B cell (primary cell): ENCODE data around the gene DHRS12. TPM values are rescaled to one million over a fixed set of nuclear protein-coding genes. Genes with fewer than 3 reads are reported as not detected.

Experiments used
- ATAC-seq: fragments of 200-7000 bp; cut with Tn5 transposase; one replicate; pipeline ENCODE4 v1.10.0; 2021; ENCODE audit warnings: low read depth, mild to moderate bottlenecking, moderate number of reproducible peaks, moderate library complexity
- CTCF ChIA-PET: fragments of 350-600 bp; sonication (Branson Sonifier 250); formaldehyde crosslinking; loops from one replicate; lab custom pipeline; 2021; ENCODE audit warnings: antibody characterized with exemption, inconsistent platforms; lab: Charles Lee
- POLR2A ChIA-PET: fragments of 350-600 bp; sonication (Branson Sonifier 250); formaldehyde crosslinking; loops from one replicate; lab custom pipeline; 2021; ENCODE audit warnings: antibody characterized with exemption; lab: Charles Lee
- DNase-seq: peaks from one replicate; pipeline ENCODE4 v3.0.0; 2013
- H2AFZ ChIP-seq: 2 replicates; pipeline ENCODE4 v1.6.1; 2012; ENCODE audit warnings: mild to moderate bottlenecking, low read depth, low read length; ENCODE audit not compliant: insufficient read depth, poor library complexity, severe bottlenecking
- H3K27ac ChIP-seq, 2 donors: 1 replicate in 1 of 2; 2 replicates in 1 of 2; pipeline ENCODE4 v1.5.1; 2012 to 2013; ENCODE audit warnings: low read length in 2 of 2, mild to moderate bottlenecking in 2 of 2, moderate library complexity in 1 of 2
- H3K27me3 ChIP-seq, 4 experiments: fragments of 200-600 bp in 1 of 4; sonication (generic) in 1 of 4; replicated peaks in 1 of 4; 1 replicate in 2 of 4; 2 replicates in 2 of 4; pipeline versions ENCODE4 v1.6.1 to v1.7.0; 2013 to 2016; ENCODE audit warnings: low read length in 3 of 4, mild to moderate bottlenecking in 2 of 4, mixed read lengths in 1 of 4, moderate library complexity in 1 of 4; ENCODE audit not compliant: insufficient read depth in 4 of 4, control insufficient read depth in 3 of 4; ENCODE audit errors: control extremely low read depth in 1 of 4
- H3K36me3 ChIP-seq, 2 experiments: replicated peaks in 1 of 2; 1 replicate in 1 of 2; 2 replicates in 1 of 2; pipeline versions ENCODE4 v1.6.1 to v1.7.1; 2013; ENCODE audit warnings: low read length in 1 of 2; ENCODE audit not compliant: insufficient read depth in 2 of 2, control insufficient read depth in 1 of 2; ENCODE audit errors: control extremely low read depth in 1 of 2, extremely low read depth in 1 of 2
- H3K4me1 ChIP-seq, 2 donors: fragments of 200-600 bp in 1 of 2; sonication (generic) in 1 of 2; 1 replicate in 1 of 2; 2 replicates in 1 of 2; pipeline versions ENCODE4 v1.5.1 to v1.6.1; 2013 to 2017; ENCODE audit warnings: low read length in 2 of 2; ENCODE audit not compliant: control insufficient read depth in 2 of 2, insufficient read depth in 2 of 2
- H3K4me2 ChIP-seq: replicated peaks from 2 replicates; pipeline ENCODE3; 2012; ENCODE audit warnings: mild to moderate bottlenecking, low read depth, low read length; ENCODE audit not compliant: poor library complexity, severe bottlenecking
- H3K4me3 ChIP-seq, 5 experiments: fragments of 200-600 bp in 1 of 5; sonication (generic) in 1 of 5; 1 replicate in 3 of 5; 2 replicates in 2 of 5; pipeline versions ENCODE4 v1.5.1 to v1.7.0; 2011 to 2016; ENCODE audit warnings: low read length in 4 of 5, mild to moderate bottlenecking in 4 of 5, low read depth in 2 of 5, control low read depth in 1 of 5, moderate library complexity in 1 of 5; ENCODE audit not compliant: insufficient read depth in 1 of 5; ENCODE audit errors: control extremely low read depth in 1 of 5, extremely low read depth in 1 of 5
- H3K79me2 ChIP-seq: fragments of 200-600 bp; sonication (generic); one replicate; pipeline ENCODE4 v1.6.0; 2016; ENCODE audit warnings: low read length; ENCODE audit not compliant: control insufficient read depth, insufficient read depth
- H3K9ac ChIP-seq: fragments of 200-600 bp; sonication (generic); 2 replicates; pipeline ENCODE4 v1.6.1; 2017; ENCODE audit warnings: mild to moderate bottlenecking, low read length, moderate library complexity
- H3K9me3 ChIP-seq, 3 donors: one replicate each; pipeline versions ENCODE4 v1.6.1 to v1.7.1; 2013; ENCODE audit warnings: low read length in 2 of 3; ENCODE audit not compliant: control insufficient read depth in 2 of 3, insufficient read depth in 1 of 3; ENCODE audit errors: control extremely low read depth in 1 of 3
- H4K20me1 ChIP-seq: 2 replicates; pipeline ENCODE4 v1.6.0; 2012; ENCODE audit warnings: mild to moderate bottlenecking, low read length; ENCODE audit not compliant: insufficient read depth, control insufficient read depth, poor library complexity, severe bottlenecking
- H3K27ac Mint-ChIP-seq: one replicate; pipeline ENCODE4 v1.8.0; 2021; ENCODE audit warnings: mixed read lengths
- H3K27me3 Mint-ChIP-seq: one replicate; pipeline ENCODE4 v1.8.0; 2021; ENCODE audit warnings: mixed read lengths
- H3K4me1 Mint-ChIP-seq: one replicate; pipeline ENCODE4 v1.8.0; 2021; ENCODE audit warnings: mixed read lengths
- H3K4me3 Mint-ChIP-seq: one replicate; pipeline ENCODE4 v1.8.0; 2021; ENCODE audit warnings: mixed read lengths
- H3K9me3 Mint-ChIP-seq: one replicate; pipeline ENCODE4 v1.8.0; 2022; ENCODE audit warnings: mixed read lengths; ENCODE audit not compliant: insufficient read depth
- EZH2 ChIP-seq: IDR thresholded peaks from 2 replicates; pipeline ENCODE4 v1.6.1; 2012; ENCODE audit warnings: borderline replicate concordance, low read depth, mild to moderate bottlenecking, moderate library complexity, low read length; ENCODE audit not compliant: insufficient read depth, poor library complexity, severe bottlenecking
- WGBS: methylation state at CpG from one replicate; pipeline ENCODE4 v1.1.5; 2013; ENCODE audit warnings: missing lambda C conversion rate; ENCODE audit not compliant: insufficient coverage; 5-methylcytosine and 5-hydroxymethylcytosine counted together
- intact Hi-C: fragments of 100-400 bp; cut with micrococcal nuclease; formaldehyde crosslinking; loops from one replicate; pipeline ENCODE4 v1.10.0; 2022
- polyA plus RNA-seq: library from polyadenylated mRNA; depleted of rRNA; stranded (reverse); fragments of >200 nt; gene quantifications from 2 replicates; pipeline ENCODE4 v1.2.3, GENCODE V29; 2012
- total RNA-seq, 2 donors: library from RNA; stranded (reverse); fragments of 120-200 nt in 1 of 2; gene quantifications; 1 replicate in 1 of 2; 2 replicates in 1 of 2; pipeline versions ENCODE4 v1.2.3 to v1.2.4, GENCODE V29; 2013 to 2022
- TF ChIP-seq, protein P1 (sequence below): fragments of 200-600 bp; IDR thresholded peaks from one replicate; pipeline ENCODE4 v1.8.0; 2022; ENCODE audit warnings: antibody characterized with exemption, mild to moderate bottlenecking

The DHRS12 gene
- total and polyA plus RNA-seq, 2 donors (not counting 1 experiment from before 2014, with no cell fraction given): 12.0 to 23.2 TPM

DNA sequence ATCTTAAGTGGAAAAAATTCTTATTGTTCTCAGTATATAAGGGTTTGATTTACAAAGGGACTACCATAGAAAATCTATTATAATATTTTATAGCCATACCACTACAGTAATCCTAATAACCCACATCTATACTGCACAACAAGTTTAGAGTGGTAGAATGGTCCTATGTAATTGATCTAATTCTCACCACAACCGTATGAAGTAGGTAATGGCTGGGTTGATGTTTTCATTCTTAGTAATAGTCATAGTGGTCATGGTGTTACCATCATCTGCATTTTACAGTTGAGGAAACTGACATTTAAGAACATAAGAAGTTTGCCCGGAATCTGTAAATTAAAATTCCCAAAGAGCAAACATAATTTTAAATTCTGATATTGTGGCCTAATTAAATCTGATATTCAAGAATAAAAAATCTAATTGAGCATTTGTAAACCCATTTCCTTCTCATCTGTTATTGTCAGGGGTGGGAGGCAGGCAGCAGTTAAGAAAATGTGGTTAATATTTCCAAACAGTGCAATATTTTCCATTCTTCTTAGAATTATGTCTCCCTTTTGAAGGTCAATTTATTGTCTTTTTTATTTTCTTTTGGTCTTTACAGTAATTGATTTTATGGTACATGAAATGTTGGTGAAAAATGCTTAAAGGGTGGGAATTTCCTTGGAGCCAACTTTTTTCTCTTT lies 65.6 kb downstream of the DHRS12 start:
- no peak overlapping the region for H3K27ac ChIP-seq
- no peak for TF ChIP-seq EZH2
- TF ChIP-seq, protein P1, sequence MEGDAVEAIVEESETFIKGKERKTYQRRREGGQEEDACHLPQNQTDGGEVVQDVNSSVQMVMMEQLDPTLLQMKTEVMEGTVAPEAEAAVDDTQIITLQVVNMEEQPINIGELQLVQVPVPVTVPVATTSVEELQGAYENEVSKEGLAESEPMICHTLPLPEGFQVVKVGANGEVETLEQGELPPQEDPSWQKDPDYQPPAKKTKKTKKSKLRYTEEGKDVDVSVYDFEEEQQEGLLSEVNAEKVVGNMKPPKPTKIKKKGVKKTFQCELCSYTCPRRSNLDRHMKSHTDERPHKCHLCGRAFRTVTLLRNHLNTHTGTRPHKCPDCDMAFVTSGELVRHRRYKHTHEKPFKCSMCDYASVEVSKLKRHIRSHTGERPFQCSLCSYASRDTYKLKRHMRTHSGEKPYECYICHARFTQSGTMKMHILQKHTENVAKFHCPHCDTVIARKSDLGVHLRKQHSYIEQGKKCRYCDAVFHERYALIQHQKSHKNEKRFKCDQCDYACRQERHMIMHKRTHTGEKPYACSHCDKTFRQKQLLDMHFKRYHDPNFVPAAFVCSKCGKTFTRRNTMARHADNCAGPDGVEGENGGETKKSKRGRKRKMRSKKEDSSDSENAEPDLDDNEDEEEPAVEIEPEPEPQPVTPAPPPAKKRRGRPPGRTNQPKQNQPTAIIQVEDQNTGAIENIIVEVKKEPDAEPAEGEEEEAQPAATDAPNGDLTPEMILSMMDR: no peak
- H3K4me1 Mint-ChIP-seq: no peaks in the 10 kb centered on the region
- ChIA-PET CTCF (interaction anchor here (1.4 kb wide), 1 partner anchor 18 kb away, joined by 5 read pairs; no protein-coding TSS in a partner anchor), POLR2A (no interaction called here)
- ATAC-seq (no peak), DNase-seq (no peak)
- no peaks in the 10 kb centered on the region for H3K27me3 Mint-ChIP-seq
- no peak overlapping the region for H3K4me3 Mint-ChIP-seq
- no peaks in the 10 kb centered on the region for H3K27me3 ChIP-seq
- no peak overlapping the region for H3K9ac ChIP-seq
- H3K9me3 ChIP-seq: no peaks in the 10 kb centered on the region
- H3K79me2 ChIP-seq: no peaks in the 10 kb centered on the region
- peaks cover 6 to 42% of the 10 kb centered on the region in 2 experiments for H3K36me3 ChIP-seq
- H3K4me2 ChIP-seq: no peak overlapping the region
- no peak overlapping the region for H2AFZ ChIP-seq
- H3K4me1 ChIP-seq: no peaks in the 10 kb centered on the region
- H4K20me1 ChIP-seq: no peaks in the 10 kb centered on the region
- H3K4me3 ChIP-seq: no peak overlapping the region
- WGBS: no CpG with 5 or more reads among the region's 2 CpGs
- intact Hi-C loops: no loop called here
- H3K9me3 Mint-ChIP-seq: no peaks in the 10 kb centered on the region
- no peak overlapping the region for H3K27ac Mint-ChIP-seq

DNA sequence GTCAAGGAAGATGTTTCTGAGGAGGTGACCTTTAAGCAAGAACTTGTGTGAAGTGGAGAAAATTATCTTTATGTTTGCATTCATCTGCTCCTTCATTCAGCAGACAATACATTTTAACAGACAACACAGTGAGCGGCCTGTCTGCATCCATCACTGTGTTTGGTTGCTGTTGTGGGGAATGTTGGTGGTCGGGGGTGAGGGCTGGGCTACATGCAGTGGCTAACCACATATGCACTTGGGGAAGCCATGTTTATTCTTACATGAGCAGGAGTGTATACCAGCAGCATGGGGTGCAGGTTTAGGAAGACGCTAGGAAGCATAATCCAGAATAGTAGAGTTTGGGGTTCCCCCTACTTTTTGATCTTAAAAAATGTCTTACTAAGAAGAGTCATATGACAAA lies 66.4 kb downstream of the DHRS12 start:
- Histone ChIP-seq H2AFZ (no peak overlapping the region), H3K4me3 (no peak overlapping the region), H3K4me2 (no peak overlapping the region), H3K27me3 (no peaks in the 10 kb centered on the region), H3K27ac (no peak overlapping the region), H3K79me2 (no peaks in the 10 kb centered on the region), H3K4me1 (no peaks in the 10 kb centered on the region), H4K20me1 (no peaks in the 10 kb centered on the region), H3K9me3 (no peaks in the 10 kb centered on the region), H3K36me3 (peaks cover 6 to 41% of the 10 kb centered on the region in 2 experiments), H3K9ac (no peak overlapping the region)
- Mint-ChIP-seq H3K27me3 (no peaks in the 10 kb centered on the region), H3K9me3 (no peaks in the 10 kb centered on the region), H3K27ac (no peak overlapping the region), H3K4me1 (no peaks in the 10 kb centered on the region), H3K4me3 (no peak overlapping the region)
- ChIA-PET CTCF (no interaction called here), POLR2A (no interaction called here)
- WGBS: 40% methylated on average over 1 of the region's 3 CpGs
- ATAC-seq (no peak), DNase-seq (no peak)
- TF ChIP-seq, protein P1: no peak
- TF ChIP-seq EZH2: no peak
- intact Hi-C loops: no loop called here
